ENCODE measurements around the gene LCN1. TPM values are rescaled to one million over a fixed set of nuclear protein-coding genes. Genes with fewer than 3 reads are reported as not detected.

The LCN1 gene
- polyA plus RNA-seq, 3 donors, result not detected

GRCh38 chr9:135498381-135499126, 22.7 kb upstream of the LCN1 start:
- Mint-ChIP-seq H3K27me3 (ENCODE audit: low read depth in 3 of 3) (peaks cover 3 to 16% (median 13%) of the 10 kb centered on the region in 3 donors), H3K4me1 (peaks cover 18% of the 10 kb centered on the region), H3K27ac (peak overlapping the region in 1 of 7 donors; percentile 54), H3K9me3 (peaks cover 0 to 2% (median 0%) of the 10 kb centered on the region in 7 donors), H3K4me3 (no peak overlapping the region), H3K36me3 (peaks cover 9 to 21% of the 10 kb centered on the region in 2 donors)
- Histone ChIP-seq H3K4me2 (replicated peaks; ENCODE audit: extremely low read depth, low read length, poor library complexity, severe bottlenecking) (no peak overlapping the region), H3K4me1 (ENCODE audit: control insufficient read depth in 1 of 2, insufficient read depth in 2 of 2, low read length in 2 of 2) (peaks cover 22 to 30% of the 10 kb centered on the region in 2 donors), H3K36me3 (replicated peaks in 1 of 2; ENCODE audit: control insufficient read depth in 1 of 2, insufficient read depth in 2 of 2, low read length in 2 of 2) (peaks cover 8 to 19% of the 10 kb centered on the region in 2 donors), H4K20me1 (ENCODE audit: insufficient read depth, low read length) (peaks cover 18% of the 10 kb centered on the region), H3K27ac (ENCODE audit: low read depth in 1 of 2, low read length in 2 of 2) (no peak overlapping the region), H3K4me3 (replicated peaks in 1 of 3; ENCODE audit: low read depth in 2 of 3, low read length in 3 of 3) (no peak overlapping the region), H2AFZ (ENCODE audit: insufficient read depth, low read depth, low read length, poor library complexity, severe bottlenecking) (no peak overlapping the region), H3K9ac (ENCODE audit: insufficient read depth, low read length, poor library complexity, severe bottlenecking) (no peak overlapping the region), H3K79me2 (ENCODE audit: insufficient read depth, low read length) (peaks cover 11% of the 10 kb centered on the region), H3K9me3 (replicated peaks in 1 of 2; ENCODE audit: control insufficient read depth in 1 of 2, insufficient read depth in 1 of 2, low read length in 2 of 2) (no peaks in the 10 kb centered on the region), H3K27me3 (ENCODE audit: control insufficient read depth in 2 of 2, insufficient read depth in 2 of 2, low read length in 2 of 2) (peaks cover 0 to 5% of the 10 kb centered on the region in 2 donors)
- TF ChIP-seq CTCF (IDR thresholded peaks at IDR 0.05), result no peak
- WGBS (ENCODE audit: insufficient coverage), result 92% methylated on average over 13 of the region's 15 CpGs
- DNase-seq, result no peak
- intact Hi-C loops (cut with micrococcal nuclease), result no loop called here

- TF ChIP-seq CTCF (IDR thresholded peaks at IDR 0.05), result no peak
- Histone ChIP-seq H3K4me1 (ENCODE audit: control insufficient read depth in 1 of 2, insufficient read depth in 2 of 2, low read length in 2 of 2) (peaks cover 22 to 30% of the 10 kb centered on the region in 2 donors), H3K4me3 (replicated peaks in 1 of 3; ENCODE audit: low read depth in 2 of 3, low read length in 3 of 3) (peak overlapping the region; percentile 65 to 98 (median 80)), H3K27me3 (ENCODE audit: control insufficient read depth in 2 of 2, insufficient read depth in 2 of 2, low read length in 2 of 2) (peaks cover 0 to 5% of the 10 kb centered on the region in 2 donors), H3K79me2 (ENCODE audit: insufficient read depth, low read length) (peaks cover 11% of the 10 kb centered on the region), H3K27ac (ENCODE audit: low read depth in 1 of 2, low read length in 2 of 2) (peak overlapping the region; percentile 37 to 80), H4K20me1 (ENCODE audit: insufficient read depth, low read length) (peaks cover 24% of the 10 kb centered on the region), H2AFZ (ENCODE audit: insufficient read depth, low read depth, low read length, poor library complexity, severe bottlenecking) (peak overlapping the region; percentile 92), H3K36me3 (replicated peaks in 1 of 2; ENCODE audit: control insufficient read depth in 1 of 2, insufficient read depth in 2 of 2, low read length in 2 of 2) (peaks cover 17 to 28% of the 10 kb centered on the region in 2 donors), H3K4me2 (replicated peaks; ENCODE audit: extremely low read depth, low read length, poor library complexity, severe bottlenecking) (peak overlapping the region; percentile 99), H3K9me3 (replicated peaks in 1 of 2; ENCODE audit: control insufficient read depth in 1 of 2, insufficient read depth in 1 of 2, low read length in 2 of 2) (no peaks in the 10 kb centered on the region), H3K9ac (ENCODE audit: insufficient read depth, low read length, poor library complexity, severe bottlenecking) (peak overlapping the region; percentile 82)
- peaks cover 0 to 2% (median 0%) of the 10 kb centered on the region in 7 donors for H3K9me3 Mint-ChIP-seq
- H3K27ac Mint-ChIP-seq, result peak overlapping the region in 2 of 7 donors; percentile 35 to 54
- H3K4me3 Mint-ChIP-seq, result peak overlapping the region; percentile 88 to 90
- H3K4me1 Mint-ChIP-seq, result peaks cover 19% of the 10 kb centered on the region
- H3K27me3 Mint-ChIP-seq (ENCODE audit: low read depth in 3 of 3), result peaks cover 3 to 16% (median 13%) of the 10 kb centered on the region in 3 donors
- WGBS (ENCODE audit: insufficient coverage), result under 1% methylated on average over 53 of the region's 58 CpGs
- peaks cover 17 to 31% of the 10 kb centered on the region in 2 donors for H3K36me3 Mint-ChIP-seq
- peak; percentile 76 to 88 (median 83) for DNase-seq
- intact Hi-C loops (cut with micrococcal nuclease), result no loop called here
These were observed 21.7 kb upstream of the LCN1 start for GRCh38 chr9:135499326-135500070.

Measured in CD14-positive monocyte (primary cell).